Measurements from ENCODE around the gene FPR2.
A peak's percentile ranks its signal among the peaks of the same experiment; 100 is the strongest.

The FPR2 gene

GRCh38 chr19:51777570-51778462 lies 16.8 kb downstream of the FPR2 start:
- peak; percentile 60 for DNase-seq
- in situ Hi-C loops (cut with HindIII; ENCODE audit: low pct_ligation_motif_present, low pct_unique_long_range_greater_than_20kb, low sequenced_read_pairs) = no loop called here

- in situ Hi-C loops (cut with HindIII; ENCODE audit: low pct_ligation_motif_present, low pct_unique_long_range_greater_than_20kb, low sequenced_read_pairs) = no loop called here
- no peak for DNase-seq
Measured at GRCh38 chr19:51779181-51779580, 18.2 kb downstream of the FPR2 start.

- DNase-seq = no peak
- in situ Hi-C loops (cut with HindIII; ENCODE audit: low pct_ligation_motif_present, low pct_unique_long_range_greater_than_20kb, low sequenced_read_pairs) = no loop called here
Measured at GRCh38 chr19:51779703-51780102, 18.7 kb downstream of the FPR2 start.

GRCh38 chr19:51780270-51780669 lies 19.3 kb downstream of the FPR2 start:
- in situ Hi-C loops (cut with HindIII; ENCODE audit: low pct_ligation_motif_present, low pct_unique_long_range_greater_than_20kb, low sequenced_read_pairs) = no loop called here
- no peak for DNase-seq

- no peak for DNase-seq
- in situ Hi-C loops (cut with HindIII; ENCODE audit: low pct_ligation_motif_present, low pct_unique_long_range_greater_than_20kb, low sequenced_read_pairs) = no loop called here
Measured at GRCh38 chr19:51781999-51782398, 21.0 kb downstream of the FPR2 start.

- DNase-seq = peak; percentile 13
- in situ Hi-C loops (cut with HindIII; ENCODE audit: low pct_ligation_motif_present, low pct_unique_long_range_greater_than_20kb, low sequenced_read_pairs) = no loop called here
Measured at GRCh38 chr19:51783372-51783771, 22.4 kb downstream of the FPR2 start.

- no peak for DNase-seq
- in situ Hi-C loops (cut with HindIII; ENCODE audit: low pct_ligation_motif_present, low pct_unique_long_range_greater_than_20kb, low sequenced_read_pairs) = no loop called here
Measured at GRCh38 chr19:51784109-51784785, 23.3 kb downstream of the FPR2 start.

- in situ Hi-C loops (cut with HindIII; ENCODE audit: low pct_ligation_motif_present, low pct_unique_long_range_greater_than_20kb, low sequenced_read_pairs) = no loop called here
- peak; percentile 3 for DNase-seq
Measured at GRCh38 chr19:51784922-51785690, 24.1 kb downstream of the FPR2 start.

GRCh38 chr19:51786646-51787494 lies 25.9 kb downstream of the FPR2 start:
- in situ Hi-C loops (cut with HindIII; ENCODE audit: low pct_ligation_motif_present, low pct_unique_long_range_greater_than_20kb, low sequenced_read_pairs) = no loop called here
- no peak for DNase-seq

- in situ Hi-C loops (cut with HindIII; ENCODE audit: low pct_ligation_motif_present, low pct_unique_long_range_greater_than_20kb, low sequenced_read_pairs) = no loop called here
- DNase-seq = no peak
Measured at GRCh38 chr19:51788029-51788428, 27.0 kb downstream of the FPR2 start.

- in situ Hi-C loops (cut with HindIII; ENCODE audit: low pct_ligation_motif_present, low pct_unique_long_range_greater_than_20kb, low sequenced_read_pairs) = no loop called here
- no peak for DNase-seq
Measured at GRCh38 chr19:51789061-51789795, 28.2 kb downstream of the FPR2 start.

GRCh38 chr19:51792932-51793331 lies 32.0 kb downstream of the FPR2 start:
- in situ Hi-C loops (cut with HindIII; ENCODE audit: low pct_ligation_motif_present, low pct_unique_long_range_greater_than_20kb, low sequenced_read_pairs) = no loop called here
- DNase-seq = no peak

- no peak for DNase-seq
- in situ Hi-C loops (cut with HindIII; ENCODE audit: low pct_ligation_motif_present, low pct_unique_long_range_greater_than_20kb, low sequenced_read_pairs) = no loop called here
Measured at GRCh38 chr19:51793994-51794393, 33.0 kb downstream of the FPR2 start.

- no peak for DNase-seq
- in situ Hi-C loops (cut with HindIII; ENCODE audit: low pct_ligation_motif_present, low pct_unique_long_range_greater_than_20kb, low sequenced_read_pairs) = no loop called here
Measured at GRCh38 chr19:51794885-51795490, 34.0 kb downstream of the FPR2 start, which contains the start of gene FPR3. FPR3 (plus strand) TSS chr19:51795157; CDS start chr19:51823749, 28,592 bp downstream.

- in situ Hi-C loops (cut with HindIII; ENCODE audit: low pct_ligation_motif_present, low pct_unique_long_range_greater_than_20kb, low sequenced_read_pairs) = no loop called here
- DNase-seq = no peak
Measured at GRCh38 chr19:51796195-51796679, 35.3 kb downstream of the FPR2 start.

GRCh38 chr19:51797480-51797879 lies 36.5 kb downstream of the FPR2 start:
- no peak for DNase-seq
- in situ Hi-C loops (cut with HindIII; ENCODE audit: low pct_ligation_motif_present, low pct_unique_long_range_greater_than_20kb, low sequenced_read_pairs) = no loop called here

GRCh38 chr19:51798062-51798461 lies 37.1 kb downstream of the FPR2 start:
- DNase-seq = no peak
- in situ Hi-C loops (cut with HindIII; ENCODE audit: low pct_ligation_motif_present, low pct_unique_long_range_greater_than_20kb, low sequenced_read_pairs) = no loop called here

All from ACHN (cell line).